ENCODE data around the gene GLT1D1.

Gene GLT1D1

DNA sequence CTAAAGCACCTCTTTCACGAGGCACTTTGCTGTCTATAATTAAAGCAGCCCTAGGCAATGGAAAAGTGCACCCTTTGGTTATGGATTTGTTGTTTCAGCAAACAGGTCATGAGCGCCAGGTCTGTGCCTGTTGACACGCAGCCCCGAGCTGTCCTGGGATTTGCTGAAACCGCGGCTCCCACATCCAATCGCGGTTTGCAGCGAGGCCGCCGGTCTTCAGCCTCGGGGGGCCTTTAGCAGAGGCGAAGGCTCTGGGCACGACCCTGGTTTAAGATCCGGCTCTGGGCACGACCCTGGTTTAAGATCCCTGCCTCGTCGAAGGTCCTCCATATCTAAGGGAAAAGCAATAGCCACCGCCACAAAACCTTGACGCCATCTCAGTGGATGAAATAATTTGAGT, 79.2 kb downstream of the GLT1D1 start:
- H3K4me3 ChIP-seq (ENCODE audit: control insufficient read depth in 1 of 7, extremely low read depth in 1 of 7, insufficient read depth in 4 of 7, low read depth in 2 of 7, low read length in 6 of 7): no peak overlapping the region
- H3K36me3 ChIP-seq (ENCODE audit: control insufficient read depth in 4 of 4, insufficient read depth in 4 of 4, low read length in 3 of 4): no peaks in the 10 kb centered on the region
- no peak for DNase-seq
- WGBS (ENCODE audit: insufficient coverage): 86% methylated on average over 20 of the region's 20 CpGs
- H3K4me1 ChIP-seq (ENCODE audit: control extremely low read depth in 1 of 4, control insufficient read depth in 4 of 4, insufficient read depth in 4 of 4, low read length in 3 of 4): no peaks in the 10 kb centered on the region
- H3K27ac ChIP-seq (ENCODE audit: insufficient read depth in 1 of 2, low read depth in 1 of 2, low read length in 2 of 2, poor library complexity in 1 of 2, severe bottlenecking in 2 of 2): no peak overlapping the region
- H3K9me3 ChIP-seq (ENCODE audit: control extremely low read depth in 1 of 5, control insufficient read depth in 4 of 5, insufficient read depth in 2 of 5, low read depth in 1 of 5, low read length in 4 of 5): peaks cover 0 to 5% (median 0%) of the 10 kb centered on the region in 5 experiments
- H3K27me3 ChIP-seq (replicated peaks in 2 of 5; ENCODE audit: control insufficient read depth in 4 of 5, insufficient read depth in 5 of 5, low read length in 4 of 5): peaks cover 0 to 9% (median 0%) of the 10 kb centered on the region in 5 experiments
- POLR2A ChIA-PET: no interaction called here
- CTCF ChIA-PET: no interaction called here

DNA sequence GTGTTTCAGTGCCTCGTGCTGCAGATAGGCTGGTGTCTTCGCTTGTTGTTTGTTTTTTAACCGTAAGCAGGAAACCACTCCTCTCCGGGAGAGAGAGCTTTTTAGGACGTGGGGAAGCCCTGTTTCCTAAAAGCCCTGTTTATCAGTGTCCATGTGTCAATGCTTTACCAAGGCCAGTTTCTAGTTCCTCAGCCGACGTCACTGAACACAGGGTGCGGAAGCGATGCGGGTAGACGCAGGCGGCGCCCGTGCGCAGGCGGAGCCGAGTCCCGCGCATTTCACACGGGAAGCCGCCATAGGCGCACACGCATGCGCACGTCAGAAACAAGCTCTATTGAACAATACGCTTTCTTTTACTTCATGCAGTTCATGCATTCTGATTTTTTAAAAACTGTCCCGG, 79.8 kb downstream of the GLT1D1 start:
- peak in 1 of 3 donors; percentile 37 for DNase-seq
- CTCF ChIA-PET: interaction anchor here (1.6 kb wide), 1 partner anchor 10 kb away, joined by 3 read pairs; no protein-coding TSS in a partner anchor

DNA sequence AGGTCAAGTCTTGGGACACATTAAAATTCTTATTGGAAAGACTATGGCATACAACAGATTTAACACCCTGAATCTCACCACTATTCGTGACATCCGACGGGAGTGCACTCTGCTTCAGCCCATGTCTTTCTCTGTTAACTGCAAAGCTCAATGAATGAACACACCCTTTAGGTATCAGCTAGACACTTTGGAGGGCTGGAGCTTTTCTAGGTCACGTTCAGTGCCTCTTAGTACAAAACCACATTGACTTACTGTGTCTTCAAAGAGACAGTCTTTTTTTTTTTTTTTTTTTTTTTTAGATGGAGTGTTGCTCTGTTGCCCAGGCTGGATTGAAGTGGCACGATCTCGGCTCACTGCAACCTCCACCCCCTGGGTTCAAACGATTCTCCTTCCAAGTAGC, 80.6 kb downstream of the GLT1D1 start:
- ChIA-PET CTCF (interaction anchor here (1.6 kb wide), 1 partner anchor 11 kb away, joined by 3 read pairs; no protein-coding TSS in a partner anchor), POLR2A (interaction anchor here (0.6 kb wide), 1 partner anchor 50 kb away, joined by 4 read pairs; no protein-coding TSS in a partner anchor)
- 92% methylated on average over 6 of the region's 7 CpGs for WGBS (ENCODE audit: insufficient coverage)
- Histone ChIP-seq H3K36me3 (ENCODE audit: control insufficient read depth in 4 of 4, insufficient read depth in 4 of 4, low read length in 3 of 4) (no peaks in the 10 kb centered on the region), H3K27ac (ENCODE audit: insufficient read depth in 1 of 2, low read depth in 1 of 2, low read length in 2 of 2, poor library complexity in 1 of 2, severe bottlenecking in 2 of 2) (no peak overlapping the region), H3K9me3 (ENCODE audit: control extremely low read depth in 1 of 5, control insufficient read depth in 4 of 5, insufficient read depth in 2 of 5, low read depth in 1 of 5, low read length in 4 of 5) (peaks cover 0 to 5% (median 0%) of the 10 kb centered on the region in 5 experiments), H3K4me3 (ENCODE audit: control insufficient read depth in 1 of 7, extremely low read depth in 1 of 7, insufficient read depth in 4 of 7, low read depth in 2 of 7, low read length in 6 of 7) (no peak overlapping the region), H3K4me1 (ENCODE audit: control extremely low read depth in 1 of 4, control insufficient read depth in 4 of 4, insufficient read depth in 4 of 4, low read length in 3 of 4) (no peaks in the 10 kb centered on the region), H3K27me3 (replicated peaks in 2 of 5; ENCODE audit: control insufficient read depth in 4 of 5, insufficient read depth in 5 of 5, low read length in 4 of 5) (peaks cover 0 to 9% (median 0%) of the 10 kb centered on the region in 5 experiments)
- no peak for DNase-seq

More for the DNA sequence above, 79.8 kb downstream of the GLT1D1 start:
- Histone ChIP-seq H3K9me3 (ENCODE audit: control extremely low read depth in 1 of 5, control insufficient read depth in 4 of 5, insufficient read depth in 2 of 5, low read depth in 1 of 5, low read length in 4 of 5) (peaks cover 0 to 5% (median 0%) of the 10 kb centered on the region in 5 experiments), H3K27ac (ENCODE audit: insufficient read depth in 1 of 2, low read depth in 1 of 2, low read length in 2 of 2, poor library complexity in 1 of 2, severe bottlenecking in 2 of 2) (no peak overlapping the region), H3K4me3 (ENCODE audit: control insufficient read depth in 1 of 7, extremely low read depth in 1 of 7, insufficient read depth in 4 of 7, low read depth in 2 of 7, low read length in 6 of 7) (no peak overlapping the region), H3K36me3 (ENCODE audit: control insufficient read depth in 4 of 4, insufficient read depth in 4 of 4, low read length in 3 of 4) (no peaks in the 10 kb centered on the region), H3K27me3 (replicated peaks in 2 of 5; ENCODE audit: control insufficient read depth in 4 of 5, insufficient read depth in 5 of 5, low read length in 4 of 5) (peaks cover 0 to 9% (median 0%) of the 10 kb centered on the region in 5 experiments), H3K4me1 (ENCODE audit: control extremely low read depth in 1 of 4, control insufficient read depth in 4 of 4, insufficient read depth in 4 of 4, low read length in 3 of 4) (no peaks in the 10 kb centered on the region)
- POLR2A ChIA-PET: no interaction called here
- 67% methylated on average over 27 of the region's 27 CpGs for WGBS (ENCODE audit: insufficient coverage)

DNA sequence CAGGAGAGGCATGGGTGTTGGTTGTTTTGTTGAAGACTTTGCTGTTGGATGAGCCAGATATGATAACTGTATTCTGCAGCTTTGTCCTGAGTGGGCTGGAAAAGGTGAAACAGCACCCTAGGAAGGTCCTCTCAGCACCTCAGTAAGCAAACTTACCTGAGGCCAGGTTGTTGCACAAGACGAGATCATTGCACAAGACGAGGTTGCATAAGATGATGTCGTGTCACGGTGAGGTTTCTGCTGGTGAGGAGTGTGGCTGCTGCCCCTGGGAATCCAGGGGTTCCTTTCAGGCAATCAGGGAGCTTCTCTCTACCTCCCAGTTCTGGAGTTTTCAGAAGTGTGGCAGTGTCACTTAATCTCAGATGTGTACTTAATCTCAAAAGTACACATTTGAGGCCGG, 85.6 kb downstream of the GLT1D1 start:
- WGBS (ENCODE audit: insufficient coverage): 96% methylated on average over 5 of the region's 5 CpGs
- Histone ChIP-seq H3K4me1 (ENCODE audit: control extremely low read depth in 1 of 4, control insufficient read depth in 4 of 4, insufficient read depth in 4 of 4, low read length in 3 of 4) (no peaks in the 10 kb centered on the region), H3K36me3 (ENCODE audit: control insufficient read depth in 4 of 4, insufficient read depth in 4 of 4, low read length in 3 of 4) (no peaks in the 10 kb centered on the region), H3K27ac (ENCODE audit: insufficient read depth in 1 of 2, low read depth in 1 of 2, low read length in 2 of 2, poor library complexity in 1 of 2, severe bottlenecking in 2 of 2) (no peak overlapping the region), H3K4me3 (ENCODE audit: control insufficient read depth in 1 of 7, extremely low read depth in 1 of 7, insufficient read depth in 4 of 7, low read depth in 2 of 7, low read length in 6 of 7) (no peak overlapping the region), H3K9me3 (ENCODE audit: control extremely low read depth in 1 of 5, control insufficient read depth in 4 of 5, insufficient read depth in 2 of 5, low read depth in 1 of 5, low read length in 4 of 5) (no peaks in the 10 kb centered on the region), H3K27me3 (replicated peaks in 2 of 5; ENCODE audit: control insufficient read depth in 4 of 5, insufficient read depth in 5 of 5, low read length in 4 of 5) (no peaks in the 10 kb centered on the region)
- POLR2A ChIA-PET: no interaction called here
- no peak for DNase-seq
- CTCF ChIA-PET: no interaction called here

DNA sequence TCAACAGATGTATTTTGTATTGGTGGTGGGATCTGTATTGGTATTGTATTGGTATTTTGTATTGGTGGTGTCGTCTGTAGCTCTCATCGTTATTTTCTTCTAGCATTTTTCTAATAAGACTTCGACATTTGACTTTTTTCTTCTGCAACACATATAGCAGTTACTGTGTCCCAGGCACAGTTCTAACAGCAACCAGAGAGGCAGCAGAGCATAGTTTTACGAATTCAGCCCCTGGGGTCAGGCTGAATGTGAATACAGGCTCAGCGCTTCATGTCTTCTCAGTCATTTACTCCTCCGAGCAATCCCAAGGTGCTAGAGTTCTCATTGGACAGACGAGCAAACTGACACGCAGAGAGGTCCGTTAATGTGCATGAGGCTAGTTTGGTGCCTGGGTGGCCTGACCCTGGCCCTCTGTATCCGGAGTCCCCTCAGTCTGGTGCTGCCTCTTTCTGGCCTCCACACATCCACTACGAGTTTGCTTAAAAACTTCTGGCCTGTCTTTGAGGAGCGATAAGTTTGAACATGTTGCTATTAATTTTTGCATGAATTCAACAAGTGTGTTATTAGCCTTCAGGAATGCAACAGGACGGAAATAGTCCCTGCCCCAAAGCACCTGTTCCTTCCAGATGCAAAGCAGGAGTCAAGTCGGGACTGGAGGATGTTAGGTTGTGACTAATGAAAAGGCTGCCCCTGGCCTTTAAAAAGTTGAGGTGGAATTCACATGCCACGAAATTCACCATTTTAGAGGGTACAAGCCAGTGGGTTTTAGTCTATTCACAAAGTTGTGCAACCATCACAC, 87.0 kb downstream of the GLT1D1 start:
- Histone ChIP-seq H3K36me3 (ENCODE audit: control insufficient read depth in 4 of 4, insufficient read depth in 4 of 4, low read length in 3 of 4) (no peaks in the 10 kb centered on the region), H3K4me3 (ENCODE audit: control insufficient read depth in 1 of 7, extremely low read depth in 1 of 7, insufficient read depth in 4 of 7, low read depth in 2 of 7, low read length in 6 of 7) (no peak overlapping the region), H3K27ac (ENCODE audit: insufficient read depth in 1 of 2, low read depth in 1 of 2, low read length in 2 of 2, poor library complexity in 1 of 2, severe bottlenecking in 2 of 2) (no peak overlapping the region), H3K9me3 (ENCODE audit: control extremely low read depth in 1 of 5, control insufficient read depth in 4 of 5, insufficient read depth in 2 of 5, low read depth in 1 of 5, low read length in 4 of 5) (no peaks in the 10 kb centered on the region), H3K27me3 (replicated peaks in 2 of 5; ENCODE audit: control insufficient read depth in 4 of 5, insufficient read depth in 5 of 5, low read length in 4 of 5) (peaks cover 0 to 2% (median 0%) of the 10 kb centered on the region in 5 experiments), H3K4me1 (ENCODE audit: control extremely low read depth in 1 of 4, control insufficient read depth in 4 of 4, insufficient read depth in 4 of 4, low read length in 3 of 4) (no peaks in the 10 kb centered on the region)
- no peak for DNase-seq
- WGBS (ENCODE audit: insufficient coverage): 96% methylated on average over 10 of the region's 15 CpGs
- POLR2A ChIA-PET: no interaction called here
- CTCF ChIA-PET: no interaction called here

DNA sequence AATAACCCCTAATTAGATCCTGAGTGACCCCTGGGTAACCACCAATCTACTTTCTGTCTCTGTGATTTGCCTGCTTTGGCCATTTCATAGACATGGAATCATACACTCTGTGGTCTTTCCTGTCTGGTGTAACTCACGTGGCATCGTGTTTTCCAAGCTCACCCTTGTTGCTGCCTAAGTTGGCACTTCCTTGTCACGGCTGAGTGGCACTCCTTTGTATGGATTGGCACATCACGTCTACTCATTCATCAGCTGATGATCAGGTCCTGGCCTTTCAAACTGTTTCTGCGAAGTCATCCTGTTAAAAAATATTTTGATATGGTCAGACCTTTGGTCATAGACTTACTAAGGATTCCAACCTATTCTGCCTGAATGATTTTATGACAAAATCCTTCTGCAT, 87.7 kb downstream of the GLT1D1 start:
- no peak overlapping the region for H3K27ac ChIP-seq (ENCODE audit: insufficient read depth in 1 of 2, low read depth in 1 of 2, low read length in 2 of 2, poor library complexity in 1 of 2, severe bottlenecking in 2 of 2)
- no peak for DNase-seq
- H3K36me3 ChIP-seq (ENCODE audit: control insufficient read depth in 4 of 4, insufficient read depth in 4 of 4, low read length in 3 of 4): no peaks in the 10 kb centered on the region
- peaks cover 0 to 2% (median 0%) of the 10 kb centered on the region in 5 experiments for H3K27me3 ChIP-seq (replicated peaks in 2 of 5; ENCODE audit: control insufficient read depth in 4 of 5, insufficient read depth in 5 of 5, low read length in 4 of 5)
- 91% methylated on average over 5 of the region's 5 CpGs for WGBS (ENCODE audit: insufficient coverage)
- ChIA-PET CTCF (no interaction called here), POLR2A (no interaction called here)
- H3K4me1 ChIP-seq (ENCODE audit: control extremely low read depth in 1 of 4, control insufficient read depth in 4 of 4, insufficient read depth in 4 of 4, low read length in 3 of 4): no peaks in the 10 kb centered on the region
- no peak overlapping the region for H3K4me3 ChIP-seq (ENCODE audit: control insufficient read depth in 1 of 7, extremely low read depth in 1 of 7, insufficient read depth in 4 of 7, low read depth in 2 of 7, low read length in 6 of 7)
- H3K9me3 ChIP-seq (ENCODE audit: control extremely low read depth in 1 of 5, control insufficient read depth in 4 of 5, insufficient read depth in 2 of 5, low read depth in 1 of 5, low read length in 4 of 5): no peaks in the 10 kb centered on the region

DNA sequence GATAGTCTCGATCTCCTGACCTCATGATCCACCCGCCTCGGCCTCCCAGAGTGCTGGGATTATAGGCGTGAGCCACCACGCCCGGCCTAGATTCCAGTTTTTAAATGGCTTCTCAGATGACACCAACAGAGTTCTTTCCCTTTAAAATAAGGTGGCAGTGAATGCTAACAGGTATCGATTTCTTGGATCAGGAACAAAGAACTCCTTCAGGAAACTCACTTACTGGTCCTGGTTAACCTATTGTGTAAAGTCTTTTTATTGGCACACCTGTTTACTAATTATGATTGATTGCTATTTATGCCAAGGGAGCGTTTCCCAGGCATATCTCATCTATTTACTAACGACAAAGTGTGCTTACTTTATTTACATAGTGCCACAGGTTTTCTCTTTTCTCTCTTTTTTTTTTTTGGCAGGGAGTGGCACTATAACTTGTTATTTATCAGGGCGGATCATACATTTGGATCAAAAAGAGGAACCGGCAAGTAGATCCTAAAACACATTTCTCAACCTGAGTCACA, 89.7 kb downstream of the GLT1D1 start:
- no peak for DNase-seq
- POLR2A ChIA-PET: no interaction called here
- Histone ChIP-seq H3K36me3 (ENCODE audit: control insufficient read depth in 4 of 4, insufficient read depth in 4 of 4, low read length in 3 of 4) (no peaks in the 10 kb centered on the region), H3K27ac (ENCODE audit: insufficient read depth in 1 of 2, low read depth in 1 of 2, low read length in 2 of 2, poor library complexity in 1 of 2, severe bottlenecking in 2 of 2) (no peak overlapping the region), H3K4me1 (ENCODE audit: control extremely low read depth in 1 of 4, control insufficient read depth in 4 of 4, insufficient read depth in 4 of 4, low read length in 3 of 4) (peaks cover 0 to 4% (median under 1%) of the 10 kb centered on the region in 4 experiments), H3K27me3 (replicated peaks in 2 of 5; ENCODE audit: control insufficient read depth in 4 of 5, insufficient read depth in 5 of 5, low read length in 4 of 5) (peaks cover 0 to 2% (median 0%) of the 10 kb centered on the region in 5 experiments), H3K9me3 (ENCODE audit: control extremely low read depth in 1 of 5, control insufficient read depth in 4 of 5, insufficient read depth in 2 of 5, low read depth in 1 of 5, low read length in 4 of 5) (no peaks in the 10 kb centered on the region), H3K4me3 (ENCODE audit: control insufficient read depth in 1 of 7, extremely low read depth in 1 of 7, insufficient read depth in 4 of 7, low read depth in 2 of 7, low read length in 6 of 7) (no peak overlapping the region)
- 96% methylated on average over 6 of the region's 11 CpGs for WGBS (ENCODE audit: insufficient coverage)
- CTCF ChIA-PET: no interaction called here

Data from common myeloid progenitor, CD34-positive (primary cell).